Right kidney (tissue), 1 donor: Measurements from ENCODE around the gene SNTG2.

Experiments
- DNase-seq: peaks from one replicate; pipeline ENCODE4 v3.0.0-alpha.2; 2016

Gene SNTG2

GRCh38 chr2:1002350-1002749 lies 51.7 kb downstream of the SNTG2 start:
- DNase-seq, result no peak

- DNase-seq, result no peak
Observed at GRCh38 chr2:1004398-1004797, 53.7 kb downstream of the SNTG2 start.

GRCh38 chr2:1010415-1010930 lies 59.8 kb downstream of the SNTG2 start:
- peak; percentile 35 for DNase-seq

- no peak for DNase-seq
Observed at GRCh38 chr2:1011006-1011405, 60.4 kb downstream of the SNTG2 start.

- DNase-seq, result no peak
Observed at GRCh38 chr2:1011985-1012384, 61.3 kb downstream of the SNTG2 start.

- no peak for DNase-seq
Observed at GRCh38 chr2:1014802-1015201, 64.2 kb downstream of the SNTG2 start.

- no peak for DNase-seq
Observed at GRCh38 chr2:1016500-1016899, 65.9 kb downstream of the SNTG2 start.

- no peak for DNase-seq
Observed at GRCh38 chr2:1017827-1018226, 67.2 kb downstream of the SNTG2 start.

- DNase-seq, result no peak
Observed at GRCh38 chr2:1020206-1020605, 69.6 kb downstream of the SNTG2 start.

GRCh38 chr2:1022178-1022577 lies 71.5 kb downstream of the SNTG2 start:
- no peak for DNase-seq

- DNase-seq, result no peak
Observed at GRCh38 chr2:1024981-1025380, 74.3 kb downstream of the SNTG2 start.

- no peak for DNase-seq
Observed at GRCh38 chr2:1026141-1026540, 75.5 kb downstream of the SNTG2 start.

- no peak for DNase-seq
Observed at GRCh38 chr2:1028831-1029230, 78.2 kb downstream of the SNTG2 start.

GRCh38 chr2:1032030-1032429 lies 81.4 kb downstream of the SNTG2 start:
- DNase-seq, result no peak

GRCh38 chr2:1033069-1033468 lies 82.4 kb downstream of the SNTG2 start:
- no peak for DNase-seq

GRCh38 chr2:1037066-1037465 lies 86.4 kb downstream of the SNTG2 start:
- no peak for DNase-seq

GRCh38 chr2:1039549-1039948 lies 88.9 kb downstream of the SNTG2 start:
- no peak for DNase-seq

- no peak for DNase-seq
Observed at GRCh38 chr2:1041012-1041805, 90.6 kb downstream of the SNTG2 start.

GRCh38 chr2:1045109-1045508 lies 94.5 kb downstream of the SNTG2 start:
- DNase-seq, result no peak

- no peak for DNase-seq
Observed at GRCh38 chr2:1046067-1046466, 95.4 kb downstream of the SNTG2 start.

- no peak for DNase-seq
Observed at GRCh38 chr2:1047485-1047884, 96.8 kb downstream of the SNTG2 start.

GRCh38 chr2:1049691-1050090 lies 99.0 kb downstream of the SNTG2 start:
- no peak for DNase-seq

GRCh38 chr2:1051075-1051474 lies 100.4 kb downstream of the SNTG2 start:
- no peak for DNase-seq

- peak; percentile 42 for DNase-seq
Observed at GRCh38 chr2:1052771-1053191, 102.1 kb downstream of the SNTG2 start.
